Kidney epithelial cell (primary cell): ENCODE results near the gene SLC11A1. TPM values are rescaled to one million over a fixed set of nuclear protein-coding genes. Genes with fewer than 3 reads are reported as not detected.

Experiments used
- DNase-seq: peaks from one replicate; pipeline ENCODE4 v3.0.0-alpha.2; 2010; ENCODE audit warnings: low read depth
- H3K27me3 ChIP-seq: 2 replicates; pipeline ENCODE4 v1.6.0; 2011; ENCODE audit warnings: low read length; ENCODE audit not compliant: control insufficient read depth, insufficient read depth
- H3K36me3 ChIP-seq: 2 replicates; pipeline ENCODE4 v1.5.1; 2011; ENCODE audit warnings: low read length; ENCODE audit not compliant: control insufficient read depth, insufficient read depth
- H3K4me3 ChIP-seq: 2 replicates; pipeline ENCODE4 v1.5.1; 2011; ENCODE audit warnings: low read depth, mild to moderate bottlenecking, control low read depth, low read length
- CTCF ChIP-seq: IDR thresholded peaks from 2 replicates; pipeline ENCODE4 v1.5.1; 2011; ENCODE audit warnings: mild to moderate bottlenecking, moderate library complexity, low read length, control low read depth, inconsistent platforms; ENCODE audit not compliant: insufficient read depth, poor library complexity, severe bottlenecking
- total RNA-seq: library from RNA; depleted of rRNA; stranded (reverse); fragments of >200 nt; gene quantifications from 2 replicates; pipeline ENCODE4 v1.2.3, GENCODE V29; 2015

SLC11A1 gene
- total RNA-seq, 1 donor from 2014 or later, result 0.21 TPM

GRCh38 chr2:218396688-218397462 lies 14.8 kb downstream of the SLC11A1 start:
- Histone ChIP-seq H3K27me3 (peaks cover 3% of the 10 kb centered on the region), H3K36me3 (no peaks in the 10 kb centered on the region), H3K4me3 (peak overlapping the region; percentile 62)
- no peak for TF ChIP-seq CTCF
- DNase-seq, result no peak

GRCh38 chr2:218397463-218397819 lies 15.4 kb downstream of the SLC11A1 start:
- H3K36me3 ChIP-seq, result no peaks in the 10 kb centered on the region

GRCh38 chr2:218397820-218398436 lies 15.9 kb downstream of the SLC11A1 start:
- Histone ChIP-seq H3K36me3 (no peaks in the 10 kb centered on the region), H3K4me3 (peak overlapping the region; percentile 25), H3K27me3 (no peaks in the 10 kb centered on the region)
- TF ChIP-seq CTCF, result no peak
- DNase-seq, result no peak

More at GRCh38 chr2:218397463-218397819, 15.4 kb downstream of the SLC11A1 start:
- Histone ChIP-seq H3K27me3 (peaks cover 3% of the 10 kb centered on the region), H3K4me3 (no peak overlapping the region)
- no peak for DNase-seq
- no peak for TF ChIP-seq CTCF

GRCh38 chr2:218398437-218399390 lies 16.6 kb downstream of the SLC11A1 start:
- TF ChIP-seq CTCF, result no peak
- Histone ChIP-seq H3K27me3 (no peaks in the 10 kb centered on the region), H3K36me3 (no peaks in the 10 kb centered on the region), H3K4me3 (peak overlapping the region; percentile 81)
- no peak for DNase-seq

GRCh38 chr2:218399391-218400166 lies 17.5 kb downstream of the SLC11A1 start, which contains the start of gene CTDSP1:
Gene CTDSP1 (plus strand): TSS chr2:218399868. CDS start chr2:218400091, 223 bp downstream.
- Histone ChIP-seq H3K27me3 (no peaks in the 10 kb centered on the region), H3K36me3 (no peaks in the 10 kb centered on the region), H3K4me3 (peak within 1 kb of the TSS; percentile 81)
- no peak for TF ChIP-seq CTCF
- DNase-seq, result peak; percentile 77
